GM12878 (cell line): Measurements from ENCODE around the gene GTPBP4.

ENCODE experiments used
- CEBPB ChIP-seq, 2 experiments: fragments of 150-350 bp in 1 of 2; IDR thresholded peaks; 2 replicates each; pipeline ENCODE4 v1.6.1; 2012 to 2014; ENCODE audit warnings: low read depth in 2 of 2, low read length in 2 of 2, borderline replicate concordance in 1 of 2, inconsistent platforms in 1 of 2
- CREM ChIP-seq: IDR thresholded peaks from 2 replicates; pipeline ENCODE4 v1.6.1; 2014; ENCODE audit warnings: antibody characterized with exemption, low read depth
- CTCF ChIP-seq, 3 experiments: IDR thresholded peaks in 2 of 3; conservative IDR thresholded peaks in 1 of 3; 2 replicates each; pipeline ENCODE4 v1.5.1; 2011; ENCODE audit warnings: low read depth in 3 of 3, low read length in 3 of 3, mild to moderate bottlenecking in 3 of 3, control low read depth in 2 of 3, moderate library complexity in 2 of 3, inconsistent platforms in 1 of 3, mixed read lengths in 1 of 3; ENCODE audit not compliant: control insufficient read depth in 2 of 3, insufficient read depth in 1 of 3; ENCODE audit errors: extremely low read depth in 1 of 3
- ELK1 ChIP-seq: IDR thresholded peaks from 2 replicates; pipeline ENCODE4 v1.6.1; 2012; ENCODE audit warnings: low read depth, low read length, improper control_type of control experiment
- NR2C2 ChIP-seq: IDR thresholded peaks from 2 replicates; pipeline ENCODE4 v1.6.1; 2011; ENCODE audit warnings: borderline replicate concordance, low read depth; ENCODE audit not compliant: control insufficient read depth, insufficient read length
- POLR2A ChIP-seq: IDR thresholded peaks from 2 replicates; pipeline ENCODE4 v1.6.1; 2011; ENCODE audit warnings: low read depth, mild to moderate bottlenecking, low read length
- PRDM15 ChIP-seq: fragments of 450-650 bp; formaldehyde crosslinking; IDR thresholded peaks from 2 replicates; pipeline ENCODE4 v1.4.0; 2020; ENCODE audit warnings: mild to moderate bottlenecking, moderate library complexity
- REST ChIP-seq: IDR thresholded peaks from 2 replicates; pipeline ENCODE4 v1.6.1; 2012; ENCODE audit warnings: mild to moderate bottlenecking, low read depth, low read length
- SIX5 ChIP-seq: IDR thresholded peaks from 2 replicates; pipeline ENCODE4 v1.6.1; 2011; ENCODE audit warnings: mild to moderate bottlenecking, low read depth, low read length, moderate library complexity; ENCODE audit not compliant: severe bottlenecking
- USF2 ChIP-seq: IDR thresholded peaks from 2 replicates; pipeline ENCODE4 v1.6.1; 2011; ENCODE audit warnings: low read depth, low read length, improper control_type of control experiment, borderline replicate concordance
- YBX1 ChIP-seq: fragments of 450-650 bp; IDR thresholded peaks from 2 replicates; pipeline ENCODE4 v1.6.1; 2016; ENCODE audit warnings: antibody characterized with exemption

- no peak for TF ChIP-seq YBX1
- no peak for TF ChIP-seq REST
- TF ChIP-seq NR2C2: no peak
- TF ChIP-seq POLR2A: no peak
- no peak for TF ChIP-seq PRDM15 (CRISPR knock-in tag)
- TF ChIP-seq CTCF (IDR thresholded peaks at IDR 0.05 in 2 of 3, conservative IDR thresholded peaks at IDR 0.05 in 1 of 3; ENCODE audit: control insufficient read depth in 2 of 3, extremely low read depth in 1 of 3, insufficient read depth in 1 of 3, low read depth in 3 of 3, low read length in 3 of 3): no peak
- TF ChIP-seq SIX5: no peak
- TF ChIP-seq USF2: no peak
- no peak for TF ChIP-seq CREM
- TF ChIP-seq CEBPB (IDR thresholded peaks at IDR 0.05; ENCODE audit: borderline replicate concordance in 1 of 2, low read depth in 2 of 2, low read length in 2 of 2): no peak
- no peak for TF ChIP-seq ELK1
Measured at GRCh38 chr10:978826-979421, 9.3 kb upstream of the GTPBP4 start.
